ENCODE data around the gene B3GAT1. TPM values are rescaled to one million over a fixed set of nuclear protein-coding genes. Genes with fewer than 3 reads are reported as not detected.

B3GAT1 gene
- total RNA-seq, 1 experiment from 2014 or later = 3.7 TPM

- intact Hi-C loops (cut with micrococcal nuclease; ENCODE audit: unreplicated experiment) = no loop called here
- Histone ChIP-seq H3K4me1 (ENCODE audit: insufficient read depth, low read length, poor library complexity, severe bottlenecking) (no peaks in the 10 kb centered on the region), H3K9me3 (ENCODE audit: low read depth, low read length, poor library complexity, severe bottlenecking) (no peaks in the 10 kb centered on the region), H3K36me3 (ENCODE audit: insufficient read depth, low read length, poor library complexity, severe bottlenecking) (no peaks in the 10 kb centered on the region), H3K27ac (ENCODE audit: low read depth, low read length, poor library complexity, severe bottlenecking) (no peak overlapping the region), H3K27me3 (replicated peaks; ENCODE audit: insufficient read depth, low read depth, low read length, poor library complexity) (no peaks in the 10 kb centered on the region), H3K4me3 (ENCODE audit: low read depth, low read length, poor library complexity, severe bottlenecking) (no peak overlapping the region)
- POLR2A ChIA-PET (ENCODE audit: low non-redundant PET) = no interaction called here
- BruUV-seq (replicated peaks) = no TSS peak
- CTCF ChIA-PET = no interaction called here
- DNase-seq (ENCODE audit: low spot score) = no peak
- no peak for TF ChIP-seq CTCF (conservative IDR thresholded peaks at IDR 0.05; ENCODE audit: low read depth, low read length)
- TF ChIP-seq EZH2 (IDR thresholded peaks at IDR 0.05; ENCODE audit: borderline replicate concordance, low read depth, low read length, poor library complexity, severe bottlenecking) = no peak
Measured at GRCh38 chr11:134389464-134390180, 22.4 kb downstream of the B3GAT1 start.

GRCh38 chr11:134388590-134388989 is 23.5 kb downstream of the B3GAT1 start:
- CTCF ChIA-PET = no interaction called here

GRCh38 chr11:134387501-134387900 is 24.5 kb downstream of the B3GAT1 start:
- BruUV-seq (replicated peaks) = no TSS peak
- Histone ChIP-seq H3K27ac (ENCODE audit: low read depth, low read length, poor library complexity, severe bottlenecking) (no peak overlapping the region), H3K4me1 (ENCODE audit: insufficient read depth, low read length, poor library complexity, severe bottlenecking) (no peaks in the 10 kb centered on the region), H3K27me3 (replicated peaks; ENCODE audit: insufficient read depth, low read depth, low read length, poor library complexity) (no peaks in the 10 kb centered on the region), H3K9me3 (ENCODE audit: low read depth, low read length, poor library complexity, severe bottlenecking) (no peaks in the 10 kb centered on the region), H3K4me3 (ENCODE audit: low read depth, low read length, poor library complexity, severe bottlenecking) (no peak overlapping the region), H3K36me3 (ENCODE audit: insufficient read depth, low read length, poor library complexity, severe bottlenecking) (no peaks in the 10 kb centered on the region)
- ChIA-PET POLR2A (ENCODE audit: low non-redundant PET) (no interaction called here), CTCF (no interaction called here)
- TF ChIP-seq EZH2 (IDR thresholded peaks at IDR 0.05; ENCODE audit: borderline replicate concordance, low read depth, low read length, poor library complexity, severe bottlenecking) = no peak
- no peak for TF ChIP-seq CTCF (conservative IDR thresholded peaks at IDR 0.05; ENCODE audit: low read depth, low read length)
- DNase-seq (ENCODE audit: low spot score) = no peak
- intact Hi-C loops (cut with micrococcal nuclease; ENCODE audit: unreplicated experiment) = no loop called here

More at GRCh38 chr11:134388590-134388989, 23.5 kb downstream of the B3GAT1 start:
- intact Hi-C loops (cut with micrococcal nuclease; ENCODE audit: unreplicated experiment) = no loop called here
- Histone ChIP-seq H3K4me3 (ENCODE audit: low read depth, low read length, poor library complexity, severe bottlenecking) (no peak overlapping the region), H3K9me3 (ENCODE audit: low read depth, low read length, poor library complexity, severe bottlenecking) (no peaks in the 10 kb centered on the region), H3K4me1 (ENCODE audit: insufficient read depth, low read length, poor library complexity, severe bottlenecking) (no peaks in the 10 kb centered on the region), H3K36me3 (ENCODE audit: insufficient read depth, low read length, poor library complexity, severe bottlenecking) (no peaks in the 10 kb centered on the region), H3K27ac (ENCODE audit: low read depth, low read length, poor library complexity, severe bottlenecking) (no peak overlapping the region), H3K27me3 (replicated peaks; ENCODE audit: insufficient read depth, low read depth, low read length, poor library complexity) (no peaks in the 10 kb centered on the region)
- no peak for DNase-seq (ENCODE audit: low spot score)
- BruUV-seq (replicated peaks) = no TSS peak
- POLR2A ChIA-PET (ENCODE audit: low non-redundant PET) = no interaction called here
- TF ChIP-seq EZH2 (IDR thresholded peaks at IDR 0.05; ENCODE audit: borderline replicate concordance, low read depth, low read length, poor library complexity, severe bottlenecking) = no peak
- no peak for TF ChIP-seq CTCF (conservative IDR thresholded peaks at IDR 0.05; ENCODE audit: low read depth, low read length)

All from A673 (cell line).